Ascending aorta (tissue), 2 donors: ENCODE data around the gene CTSD. TPM values are rescaled to one million over a fixed set of nuclear protein-coding genes. Genes with fewer than 3 reads are reported as not detected.
"Not testable (repeated sequence)": the region's sequence is repeated elsewhere in the genome, so short reads cannot be mapped to it uniquely, and the experiment has no call there.

Experiments
- DNase-seq, 2 donors: peaks; one replicate each; pipeline ENCODE4 v3.0.0-alpha.2; 2019; ENCODE audit warnings: low spot score in 2 of 2
- H3K27ac ChIP-seq, 2 donors: fragments of 200-600 bp; sonication (generic); one replicate each; pipeline ENCODE4 v1.5.1; 2016 to 2017; ENCODE audit warnings: mild to moderate bottlenecking in 1 of 2
- H3K27me3 ChIP-seq: fragments of 200-600 bp; sonication (generic); one replicate; pipeline ENCODE4 v1.5.1; 2017
- H3K36me3 ChIP-seq, 2 donors: fragments of 200-600 bp; sonication (generic); one replicate each; pipeline ENCODE4 v1.5.1; 2016
- H3K4me1 ChIP-seq, 2 donors: fragments of 200-600 bp; sonication (generic); one replicate each; pipeline ENCODE4 v1.5.1; 2016 to 2017; ENCODE audit warnings: mild to moderate bottlenecking in 1 of 2
- H3K4me3 ChIP-seq, 2 donors: fragments of 200-600 bp; sonication (generic); one replicate each; pipeline ENCODE4 v1.5.1; 2016 to 2017; ENCODE audit warnings: mild to moderate bottlenecking in 1 of 2
- H3K9me3 ChIP-seq, 2 donors: fragments of 200-600 bp; sonication (generic); one replicate each; pipeline ENCODE4 v1.5.1; 2016
- intact Hi-C: fragments of 100-400 bp; cut with DNase I; formaldehyde crosslinking; loops from one replicate; pipeline ENCODE4 v1.15.1; 2023
- total RNA-seq: library from RNA; depleted of rRNA; stranded (reverse); fragments of >200 nt; gene quantifications from one replicate; pipeline ENCODE4 v1.1.0, GENCODE V29; 2016
- TF ChIP-seq, protein P1 (sequence below), 3 experiments: fragments of 200-600 bp in 2 of 3; fragments of 450-650 bp in 1 of 3; sonication (generic) in 2 of 3; IDR thresholded peaks; one replicate each; pipeline ENCODE4 v1.5.1; 2016 to 2019; ENCODE audit warnings: antibody characterized with exemption in 3 of 3, mild to moderate bottlenecking in 1 of 3, moderate library complexity in 1 of 3

Gene CTSD
- total RNA-seq, 1 donor from 2014 or later, result 777 TPM

DNA sequence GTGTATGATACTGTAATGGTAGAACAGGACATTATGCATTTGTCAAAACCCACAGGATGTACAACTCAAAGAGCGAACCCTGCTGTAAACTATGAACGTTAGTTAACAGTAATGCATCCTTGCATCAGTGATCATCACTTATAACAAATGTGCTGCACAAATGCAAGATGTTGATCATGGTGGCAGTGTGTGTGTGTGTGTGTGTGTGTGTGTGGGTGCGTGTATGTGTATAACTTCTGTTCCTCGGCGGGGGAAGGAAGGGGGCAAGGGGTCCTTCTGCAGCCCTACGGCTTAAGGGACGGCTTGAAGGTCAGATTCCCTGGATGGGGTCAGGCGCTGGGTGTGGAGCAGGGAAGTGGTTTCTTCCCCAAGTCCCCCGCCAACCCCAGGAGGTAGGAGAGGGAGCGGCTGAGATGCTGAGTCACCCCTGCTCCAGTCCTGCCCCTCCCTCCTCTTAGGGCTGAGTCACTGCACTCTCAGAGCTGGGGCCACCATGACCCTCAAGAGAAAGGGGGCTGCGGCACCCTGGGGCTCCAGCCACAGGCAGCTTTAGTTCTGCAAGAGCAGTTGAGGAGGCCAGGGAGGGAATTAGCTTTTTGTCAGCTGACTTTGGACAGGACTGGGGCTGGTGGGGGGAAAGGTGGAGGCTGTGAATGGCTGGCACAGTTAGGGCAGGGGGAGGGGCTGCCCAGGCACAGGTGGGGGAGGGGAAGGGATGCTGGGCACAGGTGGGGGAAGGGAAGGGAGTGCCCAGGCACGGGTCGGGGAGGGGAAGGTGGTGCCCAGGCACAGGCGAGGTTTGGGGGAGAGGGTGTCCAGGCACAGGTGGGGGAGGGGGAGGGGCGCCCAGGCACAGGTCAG, 8.8 kb upstream of the CTSD start:
- no peaks in the 10 kb centered on the region for H3K27me3 ChIP-seq
- H3K27ac ChIP-seq, result no peak overlapping the region
- TF ChIP-seq, protein P1, sequence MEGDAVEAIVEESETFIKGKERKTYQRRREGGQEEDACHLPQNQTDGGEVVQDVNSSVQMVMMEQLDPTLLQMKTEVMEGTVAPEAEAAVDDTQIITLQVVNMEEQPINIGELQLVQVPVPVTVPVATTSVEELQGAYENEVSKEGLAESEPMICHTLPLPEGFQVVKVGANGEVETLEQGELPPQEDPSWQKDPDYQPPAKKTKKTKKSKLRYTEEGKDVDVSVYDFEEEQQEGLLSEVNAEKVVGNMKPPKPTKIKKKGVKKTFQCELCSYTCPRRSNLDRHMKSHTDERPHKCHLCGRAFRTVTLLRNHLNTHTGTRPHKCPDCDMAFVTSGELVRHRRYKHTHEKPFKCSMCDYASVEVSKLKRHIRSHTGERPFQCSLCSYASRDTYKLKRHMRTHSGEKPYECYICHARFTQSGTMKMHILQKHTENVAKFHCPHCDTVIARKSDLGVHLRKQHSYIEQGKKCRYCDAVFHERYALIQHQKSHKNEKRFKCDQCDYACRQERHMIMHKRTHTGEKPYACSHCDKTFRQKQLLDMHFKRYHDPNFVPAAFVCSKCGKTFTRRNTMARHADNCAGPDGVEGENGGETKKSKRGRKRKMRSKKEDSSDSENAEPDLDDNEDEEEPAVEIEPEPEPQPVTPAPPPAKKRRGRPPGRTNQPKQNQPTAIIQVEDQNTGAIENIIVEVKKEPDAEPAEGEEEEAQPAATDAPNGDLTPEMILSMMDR (IDR thresholded peaks at IDR 0.05), result no peak
- peak in 1 of 2 donors; percentile 83 for DNase-seq
- intact Hi-C loops, result no loop called here
- no peaks in the 10 kb centered on the region for H3K36me3 ChIP-seq
- H3K9me3 ChIP-seq, result no peaks in the 10 kb centered on the region
- peaks cover 0 to 8% of the 10 kb centered on the region in 2 donors for H3K4me1 ChIP-seq
- H3K4me3 ChIP-seq, result peak overlapping the region in 1 of 2 donors; percentile 5

DNA sequence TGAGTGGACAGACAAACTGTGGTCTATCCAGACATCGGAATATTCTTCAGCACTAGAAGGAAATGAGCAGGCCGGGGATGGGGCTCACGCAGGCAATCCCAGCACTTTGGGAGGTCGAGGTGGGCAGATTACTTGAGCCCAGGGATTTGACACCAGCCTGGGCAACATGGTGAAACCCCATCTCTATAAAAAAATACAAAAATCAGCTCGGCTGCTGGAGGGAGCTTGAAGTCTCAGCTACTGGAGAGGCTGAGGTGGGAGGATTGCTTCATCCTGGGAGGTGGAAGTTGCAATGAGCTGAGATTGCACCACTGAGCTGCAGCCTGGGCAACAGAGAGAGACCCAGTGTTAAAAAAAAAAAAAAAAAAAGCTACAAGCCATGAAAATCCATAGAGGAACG, 8.0 kb upstream of the CTSD start:
- no peaks in the 10 kb centered on the region for H3K27me3 ChIP-seq
- intact Hi-C loops, result no loop called here
- peaks cover 0 to 8% of the 10 kb centered on the region in 2 donors for H3K4me1 ChIP-seq
- TF ChIP-seq, protein P1 (IDR thresholded peaks at IDR 0.05), result no peak
- DNase-seq, result peak in 1 of 2 donors; percentile 75
- no peaks in the 10 kb centered on the region for H3K36me3 ChIP-seq
- H3K27ac ChIP-seq, result no peak overlapping the region
- no peak overlapping the region for H3K4me3 ChIP-seq
- H3K9me3 ChIP-seq, result no peaks in the 10 kb centered on the region

DNA sequence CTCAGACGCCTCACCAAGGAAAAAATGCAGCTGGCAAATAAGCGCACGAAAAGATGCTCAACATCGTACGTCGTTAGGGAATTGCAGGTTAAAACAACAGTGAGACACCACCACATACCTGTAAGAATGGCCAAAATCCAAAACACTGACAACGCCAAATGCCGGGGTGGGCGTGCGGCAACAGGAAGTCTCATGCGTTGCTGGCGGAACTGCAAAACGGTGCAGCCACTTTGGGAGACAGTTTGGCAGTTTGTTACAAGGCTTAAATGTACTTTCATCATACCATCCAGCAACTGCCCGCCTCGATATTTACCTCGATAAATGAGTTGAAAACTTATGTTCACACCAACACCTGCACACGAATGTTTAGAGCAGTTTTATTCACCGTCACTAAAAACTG, 7.5 kb upstream of the CTSD start:
- peaks cover 0 to 8% of the 10 kb centered on the region in 2 donors for H3K4me1 ChIP-seq
- H3K9me3 ChIP-seq, result no peaks in the 10 kb centered on the region
- intact Hi-C loops, result no loop called here
- peak in 1 of 2 donors; percentile 60 for DNase-seq
- no peaks in the 10 kb centered on the region for H3K36me3 ChIP-seq
- TF ChIP-seq, protein P1 (IDR thresholded peaks at IDR 0.05), result no peak
- no peaks in the 10 kb centered on the region for H3K27me3 ChIP-seq
- H3K4me3 ChIP-seq, result no peak overlapping the region
- no peak overlapping the region for H3K27ac ChIP-seq

DNA sequence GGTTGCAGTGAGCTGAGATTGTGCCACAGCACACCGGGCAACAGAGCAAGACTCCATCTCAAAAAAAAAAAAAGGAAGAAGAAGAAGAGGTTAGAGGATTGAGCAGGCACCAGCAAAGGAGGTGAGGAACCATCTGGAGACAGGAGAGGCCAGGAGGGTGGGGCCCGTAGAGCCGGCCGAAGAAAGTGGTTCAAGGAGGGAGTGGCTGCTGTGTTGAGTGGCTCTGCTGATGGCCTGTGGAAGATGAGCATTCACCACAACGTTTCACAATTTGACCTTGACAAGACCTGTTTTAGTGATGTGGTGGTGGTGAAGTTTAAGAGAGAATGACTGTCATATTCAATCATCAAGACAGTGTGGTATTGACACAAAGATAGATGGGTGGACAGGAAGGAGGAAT, 6.8 kb upstream of the CTSD start:
- no peaks in the 10 kb centered on the region for H3K36me3 ChIP-seq
- intact Hi-C loops, result no loop called here
- H3K27me3 ChIP-seq, result no peaks in the 10 kb centered on the region

DNA sequence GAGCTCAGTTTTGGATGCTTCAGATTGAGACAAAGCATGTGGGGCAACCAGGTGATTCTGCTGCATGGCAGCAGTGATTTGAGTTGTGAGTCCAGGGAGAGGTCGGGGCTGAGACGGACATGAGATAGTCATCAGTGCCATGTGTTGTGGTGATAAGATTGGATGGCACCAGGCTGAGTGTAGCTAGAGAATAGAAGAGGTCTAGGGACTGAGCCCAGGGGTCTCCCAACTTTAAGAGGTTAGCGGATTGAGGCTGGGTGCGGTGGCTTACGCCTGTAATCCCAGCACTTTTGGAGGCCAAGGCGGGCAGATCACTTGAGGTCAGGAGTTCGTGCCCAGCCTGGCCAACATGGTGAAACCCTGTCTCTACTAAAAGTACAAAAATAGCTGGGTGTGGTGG, 6.3 kb upstream of the CTSD start:
- Histone ChIP-seq H3K9me3 (no peaks in the 10 kb centered on the region), H3K4me3 (no peak overlapping the region), H3K27ac (no peak overlapping the region), H3K4me1 (peaks cover 0 to 8% of the 10 kb centered on the region in 2 donors), H3K27me3 (no peaks in the 10 kb centered on the region), H3K36me3 (no peaks in the 10 kb centered on the region)
- TF ChIP-seq, protein P1 (IDR thresholded peaks at IDR 0.05), result no peak
- DNase-seq, result no peak
- intact Hi-C loops, result no loop called here

More for the DNA sequence above, 6.8 kb upstream of the CTSD start:
- TF ChIP-seq, protein P1 (IDR thresholded peaks at IDR 0.05), result no peak
- Histone ChIP-seq H3K4me1 (peaks cover 0 to 8% of the 10 kb centered on the region in 2 donors), H3K4me3 (no peak overlapping the region), H3K27ac (peak overlapping the region in 1 of 2 donors; percentile 8), H3K9me3 (no peaks in the 10 kb centered on the region)
- no peak for DNase-seq

DNA sequence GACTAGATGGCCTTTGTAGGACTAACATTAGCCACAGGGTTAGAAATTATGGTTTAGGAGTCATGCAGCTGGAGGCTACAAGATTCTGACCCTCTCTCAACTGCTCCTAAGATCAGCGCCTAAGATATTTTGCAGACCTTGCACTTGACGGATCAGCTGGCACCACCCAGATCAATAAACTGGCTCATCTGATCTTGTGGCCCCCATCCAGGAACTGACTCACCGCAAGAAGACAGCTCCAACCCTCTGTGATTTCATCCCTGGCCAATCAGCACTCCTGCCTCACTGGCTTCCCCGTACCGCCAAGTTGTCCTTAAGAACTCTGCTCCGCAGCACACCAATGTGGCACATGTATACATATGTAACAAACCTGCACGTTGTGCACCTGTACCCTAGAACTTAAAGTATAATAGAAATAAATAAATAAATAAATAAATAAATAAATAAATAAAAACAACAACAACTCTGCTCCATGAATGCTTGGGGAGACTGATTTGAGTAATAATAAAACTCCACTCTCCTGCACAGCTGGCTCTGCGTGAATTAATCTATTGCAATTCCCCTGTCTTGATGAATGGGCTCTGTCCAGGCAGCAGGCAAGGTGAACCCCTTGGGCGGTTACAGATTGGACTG, 5.7 kb upstream of the CTSD start:
- not testable (repeated sequence) for H3K27me3 ChIP-seq, DNase-seq, H3K27ac ChIP-seq, H3K9me3 ChIP-seq, H3K4me3 ChIP-seq, H3K36me3 ChIP-seq
- intact Hi-C loops, result loop anchor here (10.0 kb wide), 4 partner anchors 195 to 1115 kb away; partner anchors contain the start of genes CD81, CDKN1C, DUSP8 and POLR2L
- H3K4me1 ChIP-seq, result peaks cover 0 to 11% of the 10 kb centered on the region in 2 donors
